ENCODE results near the gene PHF20.
"Not testable (repeated sequence)": the region's sequence is repeated elsewhere in the genome, so short reads cannot be mapped to it uniquely, and the experiment has no call there.

The PHF20 gene

GRCh38 chr20:35881676-35882075, 109.9 kb downstream of the PHF20 start:
- no peak overlapping the region for H3K27ac ChIP-seq
- TF ChIP-seq ZFX (IDR thresholded peaks at IDR 0.05), result no peak
- no peak for TF ChIP-seq CTCF (conservative IDR thresholded peaks at IDR 0.05)

- H3K27ac ChIP-seq, result not testable (repeated sequence)
Observed at GRCh38 chr20:35882427-35883161, 110.8 kb downstream of the PHF20 start.

GRCh38 chr20:35883336-35883777, 111.5 kb downstream of the PHF20 start:
- no peak for TF ChIP-seq CTCF (conservative IDR thresholded peaks at IDR 0.05)
- no peak overlapping the region for H3K27ac ChIP-seq

GRCh38 chr20:35883778-35884540, 112.1 kb downstream of the PHF20 start:
- TF ChIP-seq CTCF (conservative IDR thresholded peaks at IDR 0.05), result peak; percentile 88
- TF ChIP-seq ZFX (IDR thresholded peaks at IDR 0.05), result no peak
- no peak overlapping the region for H3K27ac ChIP-seq

GRCh38 chr20:35884541-35884865, 112.7 kb downstream of the PHF20 start:
- TF ChIP-seq CTCF (conservative IDR thresholded peaks at IDR 0.05) (peak; percentile 70), ZFX (IDR thresholded peaks at IDR 0.05) (no peak)
- no peak overlapping the region for H3K27ac ChIP-seq

- H3K27ac ChIP-seq, result no peak overlapping the region
- TF ChIP-seq ZFX (IDR thresholded peaks at IDR 0.05) (no peak), CTCF (conservative IDR thresholded peaks at IDR 0.05) (no peak)
Observed at GRCh38 chr20:35885212-35885611, 113.4 kb downstream of the PHF20 start.

GRCh38 chr20:35886537-35886936, 114.7 kb downstream of the PHF20 start:
- no peak for TF ChIP-seq CTCF (conservative IDR thresholded peaks at IDR 0.05)
- no peak for TF ChIP-seq ZFX (IDR thresholded peaks at IDR 0.05)
- no peak overlapping the region for H3K27ac ChIP-seq

All from C4-2B (cell line).